ENCODE results near the gene TBC1D9B. TPM values are rescaled to one million over a fixed set of nuclear protein-coding genes. Genes with fewer than 3 reads are reported as not detected.

The TBC1D9B gene
- total and polyA plus RNA-seq, 3 donors from 2014 or later = 76.1 to 134 (median 122) TPM

- 0% methylated on average over 18 to 89 of the region's 90 CpGs for WGBS, 2 donors
- Histone ChIP-seq H3K36me3 (ENCODE audit: low read depth, missing control alignments) (no peaks in the 10 kb centered on the region), H3K27me3 (no peaks in the 10 kb centered on the region), H3K27ac (peak within 1 kb of the TSS; percentile 89 to 95), H3K9me3 (no peaks in the 10 kb centered on the region), H3K4me1 (peaks cover 6% of the 10 kb centered on the region), H3K4me3 (peak within 1 kb of the TSS; percentile 75 to 81)
- peak; percentile 99 for DNase-seq
- intact Hi-C loops (cut with DNase I; ENCODE audit: low total_unique reads) = no loop called here
- TF ChIP-seq POLR2A (IDR thresholded peaks at IDR 0.05) = peak; percentile 10
- no peak for TF ChIP-seq CTCF (IDR thresholded peaks at IDR 0.05)
Measured at GRCh38 chr5:179858586-179859427, 48.9 kb downstream of the TBC1D9B start, which contains the start of gene MRNIP. Gene MRNIP (minus strand): TSS chr5:179858817. CDS start chr5:179858796, 21 bp downstream.

- H3K27me3 ChIP-seq = no peaks in the 10 kb centered on the region
- WGBS, 2 donors = 1% methylated on average over 9 to 32 of the region's 32 CpGs
- no peak for TF ChIP-seq CTCF (IDR thresholded peaks at IDR 0.05)
- no peak for TF ChIP-seq POLR2A (IDR thresholded peaks at IDR 0.05)
- H3K4me3 ChIP-seq = peak overlapping the region; percentile 75 to 81
- DNase-seq = peak; percentile 55
- no peaks in the 10 kb centered on the region for H3K9me3 ChIP-seq
- intact Hi-C loops (cut with DNase I; ENCODE audit: low total_unique reads) = no loop called here
- peaks cover 6% of the 10 kb centered on the region for H3K4me1 ChIP-seq
- H3K27ac ChIP-seq = peak overlapping the region; percentile 89 to 95
- no peaks in the 10 kb centered on the region for H3K36me3 ChIP-seq (ENCODE audit: low read depth, missing control alignments)
Measured at GRCh38 chr5:179858241-179858585, 49.5 kb downstream of the TBC1D9B start.

GRCh38 chr5:179854356-179854755 lies 53.3 kb downstream of the TBC1D9B start:
- H3K36me3 ChIP-seq (ENCODE audit: low read depth, missing control alignments) = no peaks in the 10 kb centered on the region
- 91 to 96% methylated on average over 8 of the region's 8 CpGs for WGBS, 2 donors
- no peaks in the 10 kb centered on the region for H3K4me1 ChIP-seq
- intact Hi-C loops (cut with DNase I; ENCODE audit: low total_unique reads) = no loop called here
- no peak overlapping the region for H3K4me3 ChIP-seq
- H3K9me3 ChIP-seq = no peaks in the 10 kb centered on the region
- H3K27ac ChIP-seq = no peak overlapping the region
- DNase-seq = no peak
- no peaks in the 10 kb centered on the region for H3K27me3 ChIP-seq
- TF ChIP-seq POLR2A (IDR thresholded peaks at IDR 0.05) = no peak
- TF ChIP-seq CTCF (IDR thresholded peaks at IDR 0.05) = no peak

GRCh38 chr5:179852993-179853547 lies 54.6 kb downstream of the TBC1D9B start:
- no peaks in the 10 kb centered on the region for H3K9me3 ChIP-seq
- no peak overlapping the region for H3K27ac ChIP-seq
- intact Hi-C loops (cut with DNase I; ENCODE audit: low total_unique reads) = no loop called here
- no peak overlapping the region for H3K4me3 ChIP-seq
- no peak for DNase-seq
- H3K27me3 ChIP-seq = no peaks in the 10 kb centered on the region
- H3K4me1 ChIP-seq = no peaks in the 10 kb centered on the region
- TF ChIP-seq POLR2A (IDR thresholded peaks at IDR 0.05) = no peak
- H3K36me3 ChIP-seq (ENCODE audit: low read depth, missing control alignments) = no peaks in the 10 kb centered on the region
- 86 to 87% methylated on average over 8 of the region's 8 CpGs for WGBS, 2 donors

GRCh38 chr5:179841621-179842020 lies 66.1 kb downstream of the TBC1D9B start:
- H3K27me3 ChIP-seq = no peaks in the 10 kb centered on the region
- H3K27ac ChIP-seq = no peak overlapping the region
- 87 to 92% methylated on average over 4 to 9 of the region's 9 CpGs for WGBS, 2 donors
- no peak for TF ChIP-seq POLR2A (IDR thresholded peaks at IDR 0.05)
- H3K36me3 ChIP-seq (ENCODE audit: low read depth, missing control alignments) = no peaks in the 10 kb centered on the region
- H3K4me3 ChIP-seq = no peak overlapping the region
- H3K4me1 ChIP-seq = peaks cover 6% of the 10 kb centered on the region
- intact Hi-C loops (cut with DNase I; ENCODE audit: low total_unique reads) = no loop called here
- H3K9me3 ChIP-seq = no peaks in the 10 kb centered on the region
- no peak for DNase-seq
